ENCODE results near the gene LRRC8B.

- TF ChIP-seq, protein P1, sequence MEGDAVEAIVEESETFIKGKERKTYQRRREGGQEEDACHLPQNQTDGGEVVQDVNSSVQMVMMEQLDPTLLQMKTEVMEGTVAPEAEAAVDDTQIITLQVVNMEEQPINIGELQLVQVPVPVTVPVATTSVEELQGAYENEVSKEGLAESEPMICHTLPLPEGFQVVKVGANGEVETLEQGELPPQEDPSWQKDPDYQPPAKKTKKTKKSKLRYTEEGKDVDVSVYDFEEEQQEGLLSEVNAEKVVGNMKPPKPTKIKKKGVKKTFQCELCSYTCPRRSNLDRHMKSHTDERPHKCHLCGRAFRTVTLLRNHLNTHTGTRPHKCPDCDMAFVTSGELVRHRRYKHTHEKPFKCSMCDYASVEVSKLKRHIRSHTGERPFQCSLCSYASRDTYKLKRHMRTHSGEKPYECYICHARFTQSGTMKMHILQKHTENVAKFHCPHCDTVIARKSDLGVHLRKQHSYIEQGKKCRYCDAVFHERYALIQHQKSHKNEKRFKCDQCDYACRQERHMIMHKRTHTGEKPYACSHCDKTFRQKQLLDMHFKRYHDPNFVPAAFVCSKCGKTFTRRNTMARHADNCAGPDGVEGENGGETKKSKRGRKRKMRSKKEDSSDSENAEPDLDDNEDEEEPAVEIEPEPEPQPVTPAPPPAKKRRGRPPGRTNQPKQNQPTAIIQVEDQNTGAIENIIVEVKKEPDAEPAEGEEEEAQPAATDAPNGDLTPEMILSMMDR (IDR thresholded peaks at IDR 0.05), result no peak
- TF ChIP-seq POLR2A (IDR thresholded peaks at IDR 0.05), result no peak
Measured at GRCh38 chr1:89484092-89485038, 40.3 kb upstream of the LRRC8B start.

Data from testis (tissue), 2 donors.